ENCODE measurements around the gene ARHGAP26. TPM values are rescaled to one million over a fixed set of nuclear protein-coding genes. Genes with fewer than 3 reads are reported as not detected.

The ARHGAP26 gene
- polyA plus RNA-seq, 1 donor from 2014 or later = 0.83 TPM

- TF ChIP-seq RAD21 (conservative IDR thresholded peaks at IDR 0.05) (no peak), MXI1 (conservative IDR thresholded peaks at IDR 0.05; ENCODE audit: poor library complexity, severe bottlenecking) (no peak), CTCF (IDR thresholded peaks at IDR 0.05; ENCODE audit: poor library complexity, severe bottlenecking) (no peak), TAF1 (IDR thresholded peaks at IDR 0.05; ENCODE audit: low read depth) (no peak), SMC3 (conservative IDR thresholded peaks at IDR 0.05; ENCODE audit: poor library complexity) (no peak), EZH2 (IDR thresholded peaks at IDR 0.05; ENCODE audit: borderline replicate concordance, insufficient read depth, low read length, poor library complexity, severe bottlenecking) (no peak), POLR2AphosphoS5 (IDR thresholded peaks at IDR 0.05) (no peak), EP300 (conservative IDR thresholded peaks at IDR 0.05; ENCODE audit: poor library complexity, severe bottlenecking) (no peak), REST (IDR thresholded peaks at IDR 0.05; ENCODE audit: borderline replicate concordance) (no peak)
- Histone ChIP-seq H3K4me3 (ENCODE audit: low read length) (no peak overlapping the region), H4K20me1 (ENCODE audit: insufficient read depth) (no peaks in the 10 kb centered on the region), H3K36me3 (ENCODE audit: insufficient read depth, low read length) (no peaks in the 10 kb centered on the region), H3K9ac (ENCODE audit: low read length) (no peak overlapping the region), H3K79me2 (replicated peaks; ENCODE audit: insufficient read depth, low read length) (no peaks in the 10 kb centered on the region), H3K27me3 (ENCODE audit: insufficient read depth, low read depth, low read length) (no peaks in the 10 kb centered on the region), H3K4me2 (ENCODE audit: low read length) (no peak overlapping the region), H3K27ac (ENCODE audit: low read length) (no peak overlapping the region), H3F3A (ENCODE audit: insufficient read depth, low read length, poor library complexity, severe bottlenecking) (no peaks in the 10 kb centered on the region), H3K9me3 (ENCODE audit: low read length) (no peaks in the 10 kb centered on the region), H2AFZ (ENCODE audit: low read depth, low read length) (no peak overlapping the region), H3K9me2 (ENCODE audit: insufficient read depth, low read length) (no peaks in the 10 kb centered on the region)
Measured at GRCh38 chr5:143214458-143214857, 444.3 kb downstream of the ARHGAP26 start.

- no peak overlapping the region for H3K4me3 ChIP-seq (ENCODE audit: low read length)
- H3K27ac ChIP-seq (ENCODE audit: low read length) = no peak overlapping the region
- H3K27me3 ChIP-seq (ENCODE audit: insufficient read depth, low read depth, low read length) = no peaks in the 10 kb centered on the region
- H3K9me2 ChIP-seq (ENCODE audit: insufficient read depth, low read length) = no peaks in the 10 kb centered on the region
- no peaks in the 10 kb centered on the region for H3K79me2 ChIP-seq (replicated peaks; ENCODE audit: insufficient read depth, low read length)
- no peaks in the 10 kb centered on the region for H3F3A ChIP-seq (ENCODE audit: insufficient read depth, low read length, poor library complexity, severe bottlenecking)
- H3K4me2 ChIP-seq (ENCODE audit: low read length) = no peak overlapping the region
- no peak overlapping the region for H3K9ac ChIP-seq (ENCODE audit: low read length)
- H3K9me3 ChIP-seq (ENCODE audit: low read length) = no peaks in the 10 kb centered on the region
- no peaks in the 10 kb centered on the region for H3K36me3 ChIP-seq (ENCODE audit: insufficient read depth, low read length)
- TF ChIP-seq REST (IDR thresholded peaks at IDR 0.05; ENCODE audit: borderline replicate concordance) (no peak), CTCF (IDR thresholded peaks at IDR 0.05; ENCODE audit: poor library complexity, severe bottlenecking) (no peak), TAF1 (IDR thresholded peaks at IDR 0.05; ENCODE audit: low read depth) (no peak), SMC3 (conservative IDR thresholded peaks at IDR 0.05; ENCODE audit: poor library complexity) (no peak), MXI1 (conservative IDR thresholded peaks at IDR 0.05; ENCODE audit: poor library complexity, severe bottlenecking) (no peak), POLR2AphosphoS5 (IDR thresholded peaks at IDR 0.05) (no peak), EZH2 (IDR thresholded peaks at IDR 0.05; ENCODE audit: borderline replicate concordance, insufficient read depth, low read length, poor library complexity, severe bottlenecking) (no peak), RAD21 (conservative IDR thresholded peaks at IDR 0.05) (no peak), EP300 (conservative IDR thresholded peaks at IDR 0.05; ENCODE audit: poor library complexity, severe bottlenecking) (no peak)
- no peak overlapping the region for H2AFZ ChIP-seq (ENCODE audit: low read depth, low read length)
- no peaks in the 10 kb centered on the region for H4K20me1 ChIP-seq (ENCODE audit: insufficient read depth)
Measured at GRCh38 chr5:143214890-143215289, 444.7 kb downstream of the ARHGAP26 start.
